Lower lobe of right lung (tissue), 2 donors: ENCODE measurements around the gene ARL11. TPM values are rescaled to one million over a fixed set of nuclear protein-coding genes. Genes with fewer than 3 reads are reported as not detected.
A peak's percentile ranks its signal among the peaks of the same experiment; 100 is the strongest.

Experiments
- ATAC-seq, 2 donors: fragments of 200-7000 bp; cut with Tn5 transposase; one replicate each; pipeline ENCODE4 v1.9.1; 2020 to 2022; ENCODE audit warnings: mild to moderate bottlenecking in 2 of 2, moderate library complexity in 2 of 2
- DNase-seq: peaks from one replicate; pipeline ENCODE4 v3.0.0-alpha.2; 2020
- H3K27ac ChIP-seq: fragments of 200-600 bp; one replicate; pipeline ENCODE4 v1.8.0; 2022
- H3K27me3 ChIP-seq: fragments of 200-600 bp; one replicate; pipeline ENCODE4 v1.8.0; 2022; ENCODE audit warnings: low read depth
- H3K36me3 ChIP-seq: fragments of 200-600 bp; one replicate; pipeline ENCODE4 v1.8.0; 2022; ENCODE audit warnings: mild to moderate bottlenecking
- H3K4me1 ChIP-seq: fragments of 200-600 bp; one replicate; pipeline ENCODE4 v1.8.0; 2022
- H3K4me3 ChIP-seq: fragments of 200-600 bp; one replicate; pipeline ENCODE4 v1.8.0; 2022; ENCODE audit warnings: mild to moderate bottlenecking
- H3K9me3 ChIP-seq: fragments of 200-600 bp; one replicate; pipeline ENCODE4 v1.8.0; 2022
- intact Hi-C: fragments of 100-400 bp; cut with DNase I; formaldehyde crosslinking; loops from one replicate; pipeline ENCODE4 v1.11.0; 2022
- total RNA-seq: library from RNA; stranded (reverse); fragmentation: NEBNext Ultra II Directional; extraction: Animal tissue kit (Norgen Biotek cat#: 25700); gene quantifications from one replicate; pipeline ENCODE4 v1.2.1, GENCODE V29; 2021
- TF ChIP-seq, protein P1 (sequence below): fragments of 200-600 bp; IDR thresholded peaks from one replicate; pipeline ENCODE4 v1.8.0; 2022; ENCODE audit warnings: antibody characterized with exemption, mild to moderate bottlenecking
- donor health status: DM: no; HTN: yes; CAD: no; lungs with severe emphysema.

Gene ARL11
- total RNA-seq, 1 donor from 2014 or later, result 7.5 TPM

- intact Hi-C loops, result no loop called here
- ATAC-seq, result no peak
These were observed 8.4 kb downstream of the ARL11 start for GRCh38 chr13:49636705-49637104.

DNA sequence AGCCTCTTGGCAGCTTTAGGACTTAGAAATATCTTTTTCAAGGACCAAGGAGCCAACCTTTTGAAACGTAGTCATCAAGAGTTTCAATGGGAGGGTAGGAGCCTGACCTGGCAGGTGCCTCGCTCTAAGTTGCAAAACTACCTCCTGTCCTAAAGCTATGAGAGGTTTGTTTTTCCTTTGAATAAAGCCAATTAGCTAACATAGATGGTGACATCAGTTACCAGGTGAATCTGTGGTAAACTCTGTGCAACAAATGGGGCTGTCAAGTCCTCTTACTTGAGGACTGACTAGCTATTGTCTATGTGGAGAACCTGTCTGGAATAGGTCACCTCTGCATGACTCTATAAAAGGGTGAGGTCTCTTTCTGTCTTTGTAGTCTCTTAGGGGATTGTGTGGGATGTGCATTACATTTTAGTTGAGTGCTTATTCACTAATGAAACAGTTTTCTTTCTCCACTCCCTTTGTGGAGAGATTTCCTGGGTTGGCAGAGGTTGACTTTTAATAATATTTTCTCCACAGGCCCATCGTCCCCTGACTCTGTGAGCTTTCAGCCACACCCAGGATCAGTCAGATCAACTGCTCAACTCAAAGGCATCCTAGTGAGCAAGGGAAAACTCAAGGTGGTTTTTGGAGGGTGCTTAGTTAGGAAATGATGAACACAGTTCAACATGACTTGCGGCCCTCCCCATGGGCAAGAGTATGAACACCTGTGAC lies 9.9 kb downstream of the ARL11 start:
- Histone ChIP-seq H3K4me3 (no peak overlapping the region), H3K27ac (peak overlapping the region; percentile 7), H3K4me1 (peaks cover 16% of the 10 kb centered on the region), H3K36me3 (no peaks in the 10 kb centered on the region), H3K27me3 (no peaks in the 10 kb centered on the region), H3K9me3 (no peaks in the 10 kb centered on the region)
- intact Hi-C loops, result no loop called here
- ATAC-seq, result peak; percentile 41 to 68
- TF ChIP-seq, protein P1, sequence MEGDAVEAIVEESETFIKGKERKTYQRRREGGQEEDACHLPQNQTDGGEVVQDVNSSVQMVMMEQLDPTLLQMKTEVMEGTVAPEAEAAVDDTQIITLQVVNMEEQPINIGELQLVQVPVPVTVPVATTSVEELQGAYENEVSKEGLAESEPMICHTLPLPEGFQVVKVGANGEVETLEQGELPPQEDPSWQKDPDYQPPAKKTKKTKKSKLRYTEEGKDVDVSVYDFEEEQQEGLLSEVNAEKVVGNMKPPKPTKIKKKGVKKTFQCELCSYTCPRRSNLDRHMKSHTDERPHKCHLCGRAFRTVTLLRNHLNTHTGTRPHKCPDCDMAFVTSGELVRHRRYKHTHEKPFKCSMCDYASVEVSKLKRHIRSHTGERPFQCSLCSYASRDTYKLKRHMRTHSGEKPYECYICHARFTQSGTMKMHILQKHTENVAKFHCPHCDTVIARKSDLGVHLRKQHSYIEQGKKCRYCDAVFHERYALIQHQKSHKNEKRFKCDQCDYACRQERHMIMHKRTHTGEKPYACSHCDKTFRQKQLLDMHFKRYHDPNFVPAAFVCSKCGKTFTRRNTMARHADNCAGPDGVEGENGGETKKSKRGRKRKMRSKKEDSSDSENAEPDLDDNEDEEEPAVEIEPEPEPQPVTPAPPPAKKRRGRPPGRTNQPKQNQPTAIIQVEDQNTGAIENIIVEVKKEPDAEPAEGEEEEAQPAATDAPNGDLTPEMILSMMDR, result no peak
- DNase-seq, result no peak

More at GRCh38 chr13:49636705-49637104, 8.4 kb downstream of the ARL11 start:
- DNase-seq, result no peak
- no peaks in the 10 kb centered on the region for H3K27me3 ChIP-seq
- H3K9me3 ChIP-seq, result no peaks in the 10 kb centered on the region
- peaks cover 6% of the 10 kb centered on the region for H3K4me1 ChIP-seq
- H3K4me3 ChIP-seq, result no peak overlapping the region
- TF ChIP-seq, protein P1, result no peak
- H3K36me3 ChIP-seq, result no peaks in the 10 kb centered on the region
- H3K27ac ChIP-seq, result no peak overlapping the region

DNA sequence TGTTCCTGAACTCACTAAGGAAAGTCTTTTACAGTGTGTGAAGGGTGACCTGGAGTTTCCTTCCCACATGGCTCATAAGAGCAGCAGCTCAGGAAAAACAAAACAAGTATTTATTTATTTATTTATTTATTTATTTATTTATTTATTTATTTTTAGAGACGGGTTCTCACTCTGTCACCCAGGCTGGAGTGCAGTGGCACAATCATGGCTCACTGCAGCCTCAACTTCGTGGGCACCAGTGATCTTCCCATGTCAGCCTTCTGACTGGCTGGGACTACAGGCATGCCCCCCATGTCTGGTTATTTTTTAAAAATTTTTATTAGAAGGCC lies 10.4 kb downstream of the ARL11 start:
- Histone ChIP-seq H3K9me3 (no peaks in the 10 kb centered on the region), H3K36me3 (no peaks in the 10 kb centered on the region), H3K4me3 (no peak overlapping the region), H3K4me1 (peaks cover 20% of the 10 kb centered on the region), H3K27ac (peak overlapping the region; percentile 7), H3K27me3 (no peaks in the 10 kb centered on the region)
- TF ChIP-seq, protein P1, result no peak
- intact Hi-C loops, result no loop called here
- no peak for DNase-seq
- no peak for ATAC-seq

GRCh38 chr13:49641801-49642291 lies 13.5 kb downstream of the ARL11 start:
- H3K27ac ChIP-seq, result peak overlapping the region; percentile 59
- TF ChIP-seq, protein P1, result no peak
- no peaks in the 10 kb centered on the region for H3K36me3 ChIP-seq
- peak overlapping the region; percentile 32 for H3K4me3 ChIP-seq
- DNase-seq (peak; percentile 89), ATAC-seq (peak; percentile 95 to 96)
- intact Hi-C loops, result no loop called here
- no peaks in the 10 kb centered on the region for H3K9me3 ChIP-seq
- H3K4me1 ChIP-seq, result peaks cover 20% of the 10 kb centered on the region
- H3K27me3 ChIP-seq, result no peaks in the 10 kb centered on the region

- TF ChIP-seq, protein P1, result no peak
- no peaks in the 10 kb centered on the region for H3K27me3 ChIP-seq
- ATAC-seq, result peak; percentile 29 to 40
- H3K36me3 ChIP-seq, result no peaks in the 10 kb centered on the region
- DNase-seq, result no peak
- H3K4me3 ChIP-seq, result peak overlapping the region; percentile 32
- peak overlapping the region; percentile 6 for H3K27ac ChIP-seq
- H3K9me3 ChIP-seq, result no peaks in the 10 kb centered on the region
- intact Hi-C loops, result no loop called here
- H3K4me1 ChIP-seq, result peaks cover 20% of the 10 kb centered on the region
These were observed 14.8 kb downstream of the ARL11 start for GRCh38 chr13:49643035-49643646.
